Renal cortical epithelial cell (primary cell): ENCODE data around the gene NEO1. TPM values are rescaled to one million over a fixed set of nuclear protein-coding genes. Genes with fewer than 3 reads are reported as not detected.
"Not testable (repeated sequence)": the region's sequence is repeated elsewhere in the genome, so short reads cannot be mapped to it uniquely, and the experiment has no call there.

ENCODE experiments used
- DNase-seq: peaks from one replicate; pipeline ENCODE4 v3.0.0-alpha.2; 2011; ENCODE audit warnings: low read depth
- total RNA-seq: library from RNA; depleted of rRNA; stranded (reverse); fragments of >200 nt; gene quantifications from 2 replicates; pipeline ENCODE4 v1.2.3, GENCODE V29; 2014

NEO1 gene
- total RNA-seq, 1 donor from 2014 or later: 86.8 TPM

DNA sequence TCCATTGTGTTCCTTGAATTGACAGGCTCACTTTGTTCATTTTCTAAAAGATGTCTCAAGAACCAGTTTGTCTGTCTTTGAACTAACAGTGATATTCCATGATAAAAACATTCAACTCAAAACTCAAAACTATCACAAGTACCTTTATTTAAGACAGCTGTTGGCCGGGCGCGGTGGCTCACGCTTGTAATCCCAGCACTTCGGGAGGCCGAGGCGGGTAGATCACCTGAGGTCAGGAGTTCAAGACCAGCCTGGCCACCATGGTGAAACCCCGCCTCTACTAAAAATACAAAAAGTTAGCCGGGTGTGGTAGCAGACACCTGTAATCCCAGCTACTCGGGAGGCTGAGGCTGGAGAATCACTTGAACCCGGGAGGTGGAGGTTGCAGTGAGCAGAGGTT, 248.0 kb downstream of the NEO1 start:
- not testable (repeated sequence) for DNase-seq

DNA sequence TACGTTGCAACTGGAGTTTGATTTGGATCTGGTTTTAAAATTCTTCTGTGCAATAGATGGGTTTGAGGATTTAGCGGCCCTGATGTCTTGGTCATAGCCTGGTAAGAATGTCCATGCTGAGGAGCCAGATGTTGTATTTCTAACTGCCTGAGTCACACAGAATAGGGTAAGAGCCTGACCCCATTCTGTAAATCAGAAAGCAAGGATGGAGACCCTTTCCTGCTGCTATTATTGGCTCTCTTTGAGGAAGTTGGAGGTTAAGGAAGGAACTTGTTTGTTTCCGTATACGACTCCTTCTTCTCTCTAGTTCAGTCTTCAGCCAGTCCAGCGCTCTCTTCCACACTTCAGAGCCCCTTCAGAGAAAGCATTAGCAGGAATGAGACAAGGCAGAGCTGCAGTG, 251.4 kb downstream of the NEO1 start:
- no peak for DNase-seq

DNA sequence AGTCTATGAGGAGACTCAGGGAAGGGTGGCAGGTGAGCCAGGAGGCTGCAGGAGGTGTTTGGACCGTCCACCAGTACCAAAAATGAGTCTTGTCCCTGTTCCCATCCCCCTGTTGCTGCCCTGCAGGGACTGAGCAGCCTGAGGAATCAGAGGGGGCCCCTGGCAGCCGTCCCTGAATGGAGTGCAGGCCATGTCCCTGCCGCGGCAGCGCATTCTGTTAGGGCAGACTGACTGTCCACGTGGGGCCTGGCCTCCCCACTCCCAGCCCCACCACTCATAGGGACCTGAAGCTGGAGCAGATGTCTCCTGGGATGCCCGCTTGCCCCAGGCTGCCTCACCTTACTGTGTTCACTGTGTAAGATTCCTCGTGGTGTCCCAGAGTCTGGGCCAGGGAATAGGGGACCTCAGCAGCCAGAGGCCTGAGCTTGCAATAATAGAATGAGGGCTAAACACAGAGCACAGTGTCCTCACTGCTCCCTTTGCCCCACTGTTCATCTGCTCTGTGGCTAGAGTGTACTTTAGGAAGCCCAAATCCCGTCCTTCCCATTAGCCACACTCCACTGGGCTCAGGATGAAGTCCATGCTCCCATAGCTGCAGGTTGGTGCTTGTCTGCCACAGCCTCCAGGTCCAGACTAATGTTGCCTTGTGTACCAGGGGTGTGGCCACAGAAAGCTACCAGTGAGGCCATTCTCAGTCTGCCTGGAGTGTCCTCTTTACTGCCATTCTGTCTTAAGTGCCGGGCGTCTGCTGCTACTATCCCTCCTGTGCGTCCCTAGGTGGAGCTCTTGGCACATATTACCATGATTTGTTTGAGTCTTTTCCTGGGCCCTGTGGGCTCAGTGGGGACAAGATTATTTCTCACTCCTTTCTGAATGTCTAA, 253.3 kb downstream of the NEO1 start:
- DNase-seq: peak; percentile 61

DNA sequence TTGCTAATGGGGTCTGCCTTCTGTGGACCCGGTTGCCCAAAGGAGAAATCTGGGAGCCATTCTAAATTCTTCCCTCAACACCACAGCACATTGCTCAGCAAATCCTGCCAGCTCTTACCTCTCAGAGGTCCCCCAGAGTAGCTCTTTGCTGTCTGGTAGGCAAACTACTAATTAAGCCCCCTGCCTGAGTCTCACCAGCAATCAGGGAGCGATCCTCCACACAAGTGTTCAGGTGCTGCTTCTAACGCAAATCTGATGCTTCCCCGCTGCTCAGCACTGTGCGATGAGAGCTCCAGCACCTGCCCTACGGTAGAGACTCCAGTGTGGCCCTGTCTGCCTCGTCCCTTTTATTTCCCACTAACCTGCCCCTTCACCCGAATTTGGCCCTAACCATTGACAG, 256.0 kb downstream of the NEO1 start:
- no peak for DNase-seq

DNA sequence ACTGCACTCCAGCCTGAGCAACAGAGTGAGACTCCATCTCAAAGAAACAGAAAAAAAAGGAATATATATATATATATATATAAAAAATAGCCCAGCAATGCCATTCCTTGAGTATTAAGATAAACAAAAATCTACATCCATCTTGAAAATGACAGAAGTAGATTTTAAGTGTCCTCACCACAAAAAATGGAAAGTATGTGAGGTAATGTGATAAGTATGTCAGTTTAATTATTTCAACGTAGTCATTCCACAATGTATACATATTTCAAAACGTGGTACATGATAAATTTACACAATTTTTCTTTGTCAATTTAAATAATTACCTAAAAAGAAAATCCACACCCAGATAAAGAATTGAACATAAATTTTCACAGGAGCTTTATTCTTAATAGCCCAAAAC, 261.6 kb downstream of the NEO1 start:
- DNase-seq: no peak

DNA sequence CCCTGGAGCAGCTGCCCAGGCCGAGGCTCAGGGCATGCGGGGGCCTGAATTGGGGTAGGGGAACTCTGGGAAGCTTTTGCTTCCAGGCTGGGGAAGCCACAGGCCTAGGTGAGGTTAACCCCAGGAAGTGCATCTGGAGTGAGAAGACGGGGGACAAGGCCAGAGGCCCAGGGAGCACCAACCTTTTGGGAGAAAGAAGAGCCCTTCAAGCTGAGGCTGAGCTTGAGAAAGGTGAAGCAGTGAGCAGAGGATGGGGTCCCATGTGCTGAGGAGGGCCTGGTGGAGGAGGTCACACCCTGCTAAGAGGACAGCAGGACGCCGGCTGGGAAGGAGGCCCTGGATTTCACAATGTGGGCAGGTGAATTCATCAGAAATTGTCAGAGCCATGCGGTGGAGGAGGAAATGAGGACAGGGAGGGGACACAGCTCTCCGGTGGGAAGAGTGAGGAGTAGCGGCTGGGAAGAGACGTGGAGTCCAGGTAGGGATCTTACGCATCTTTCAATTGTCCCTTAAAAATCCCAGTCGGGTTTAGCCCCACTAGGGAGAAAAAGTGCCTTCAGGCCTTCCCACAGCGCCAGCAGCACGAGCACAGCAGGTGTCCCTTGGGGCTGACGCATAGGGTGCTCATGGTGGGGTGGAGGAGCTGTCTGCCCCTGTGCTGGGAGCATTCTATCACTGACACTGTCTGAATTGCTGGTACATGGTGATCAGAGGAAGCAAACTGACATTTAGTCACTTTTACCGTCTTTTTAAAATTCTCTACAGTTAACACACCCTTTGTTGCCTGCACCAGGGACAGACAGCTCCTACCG, 265.6 kb downstream of the NEO1 start:
- DNase-seq: no peak

DNA sequence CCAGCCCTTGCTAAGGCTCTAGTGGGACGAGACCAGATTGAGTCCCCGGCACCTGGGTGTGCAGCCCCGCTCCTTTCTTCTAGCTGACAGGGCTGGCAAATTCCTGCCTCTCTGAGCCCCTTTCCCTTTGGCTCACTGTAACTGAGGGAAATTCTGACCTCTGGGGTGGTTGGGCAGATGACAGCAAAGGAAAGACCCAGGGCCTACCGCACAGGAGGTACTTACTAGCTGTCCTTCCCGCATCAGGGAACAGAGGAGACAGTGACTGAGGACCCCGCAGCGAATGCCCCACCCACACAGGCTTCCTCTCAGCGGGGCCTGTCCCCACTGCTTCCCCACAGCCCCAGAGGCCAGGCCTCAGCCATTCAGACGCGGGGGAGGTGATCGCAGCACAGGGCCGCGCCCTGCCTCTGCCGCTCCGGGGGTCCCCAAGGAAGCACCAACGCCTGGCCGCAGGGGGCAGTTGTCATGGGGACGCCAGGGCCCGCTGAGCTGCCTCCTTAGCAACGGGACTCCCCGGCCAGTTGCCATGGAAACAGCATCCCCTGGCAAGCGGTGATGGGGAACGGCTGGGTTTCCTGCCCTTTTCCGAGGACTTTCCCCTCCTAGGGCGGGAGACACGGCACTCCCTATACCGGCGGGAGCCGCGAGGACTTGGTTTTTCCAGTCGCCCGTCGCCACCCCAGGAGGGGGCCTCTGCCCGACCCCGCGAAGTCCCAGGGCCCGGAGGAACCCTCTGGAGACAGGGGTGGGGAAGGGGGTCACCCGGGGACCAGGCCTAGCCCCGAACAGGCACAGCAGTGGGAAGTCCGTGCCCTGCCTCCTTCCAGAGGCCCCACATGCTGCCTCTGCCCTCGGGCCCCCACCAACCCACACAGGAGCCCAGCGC, 266.4 kb downstream of the NEO1 start:
- DNase-seq: no peak

DNA sequence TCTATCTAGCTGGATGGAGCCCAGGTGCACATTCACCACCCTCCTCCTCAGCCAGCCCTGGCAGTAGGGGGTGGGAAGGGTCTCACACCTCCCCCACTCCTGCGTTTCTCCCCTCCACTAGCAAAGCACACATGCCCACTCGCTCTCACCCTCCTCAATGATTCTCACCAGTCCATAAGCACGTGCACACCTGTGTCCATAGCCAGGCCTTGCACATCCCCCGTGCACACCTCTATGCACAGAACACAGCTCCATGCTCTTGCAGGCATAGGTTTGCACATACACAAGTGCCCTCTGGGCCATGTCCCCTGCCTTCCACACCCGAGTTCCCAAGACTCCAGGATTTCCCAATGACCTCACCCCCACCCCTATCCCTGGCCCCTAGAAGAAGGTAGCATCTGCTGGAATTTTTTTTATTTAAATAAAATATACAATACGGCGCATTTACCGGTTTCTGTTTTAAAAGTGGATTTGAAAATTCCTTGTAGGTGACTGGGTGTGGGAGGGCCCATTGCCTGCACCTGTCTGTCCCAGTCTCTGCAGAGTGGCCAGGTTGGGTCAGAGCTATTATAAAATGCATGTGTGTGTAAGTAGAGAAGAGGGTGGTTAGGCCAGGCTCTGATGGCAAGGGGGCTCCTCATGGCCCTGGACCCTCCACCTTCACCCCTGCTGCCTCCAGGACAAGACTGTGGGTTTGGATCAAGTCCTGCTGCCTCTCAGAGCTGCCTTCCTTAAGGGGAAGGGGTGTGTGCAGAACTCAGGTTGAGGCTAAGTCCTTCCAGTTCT, 267.4 kb downstream of the NEO1 start:
- DNase-seq: no peak

DNA sequence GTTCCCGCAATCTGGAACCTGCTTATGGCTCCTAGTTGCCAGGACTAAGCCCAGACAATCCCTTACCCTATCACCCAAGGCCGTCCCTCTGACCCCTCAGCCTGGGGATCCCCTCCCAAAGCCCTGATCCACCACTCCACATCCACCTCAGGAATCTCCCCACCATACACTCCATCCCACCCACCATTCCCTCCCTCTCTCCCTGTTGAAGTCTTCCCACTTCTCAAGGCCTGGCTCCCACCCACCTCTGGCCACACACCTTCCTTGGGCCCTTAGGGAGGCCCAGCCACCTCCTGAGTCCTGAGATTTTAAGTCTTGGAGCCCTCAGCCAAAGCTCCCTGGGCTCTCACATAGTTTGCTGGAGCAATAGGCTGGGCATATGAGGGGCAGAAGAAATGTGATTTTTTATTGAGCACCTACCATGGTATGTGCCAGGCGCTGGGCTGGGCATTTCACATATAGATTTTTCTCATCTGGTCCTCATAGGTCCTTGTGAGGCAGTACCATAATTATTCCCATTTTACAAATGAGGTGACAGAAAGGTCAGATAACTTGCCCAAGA, 268.4 kb downstream of the NEO1 start:
- no peak for DNase-seq

DNA sequence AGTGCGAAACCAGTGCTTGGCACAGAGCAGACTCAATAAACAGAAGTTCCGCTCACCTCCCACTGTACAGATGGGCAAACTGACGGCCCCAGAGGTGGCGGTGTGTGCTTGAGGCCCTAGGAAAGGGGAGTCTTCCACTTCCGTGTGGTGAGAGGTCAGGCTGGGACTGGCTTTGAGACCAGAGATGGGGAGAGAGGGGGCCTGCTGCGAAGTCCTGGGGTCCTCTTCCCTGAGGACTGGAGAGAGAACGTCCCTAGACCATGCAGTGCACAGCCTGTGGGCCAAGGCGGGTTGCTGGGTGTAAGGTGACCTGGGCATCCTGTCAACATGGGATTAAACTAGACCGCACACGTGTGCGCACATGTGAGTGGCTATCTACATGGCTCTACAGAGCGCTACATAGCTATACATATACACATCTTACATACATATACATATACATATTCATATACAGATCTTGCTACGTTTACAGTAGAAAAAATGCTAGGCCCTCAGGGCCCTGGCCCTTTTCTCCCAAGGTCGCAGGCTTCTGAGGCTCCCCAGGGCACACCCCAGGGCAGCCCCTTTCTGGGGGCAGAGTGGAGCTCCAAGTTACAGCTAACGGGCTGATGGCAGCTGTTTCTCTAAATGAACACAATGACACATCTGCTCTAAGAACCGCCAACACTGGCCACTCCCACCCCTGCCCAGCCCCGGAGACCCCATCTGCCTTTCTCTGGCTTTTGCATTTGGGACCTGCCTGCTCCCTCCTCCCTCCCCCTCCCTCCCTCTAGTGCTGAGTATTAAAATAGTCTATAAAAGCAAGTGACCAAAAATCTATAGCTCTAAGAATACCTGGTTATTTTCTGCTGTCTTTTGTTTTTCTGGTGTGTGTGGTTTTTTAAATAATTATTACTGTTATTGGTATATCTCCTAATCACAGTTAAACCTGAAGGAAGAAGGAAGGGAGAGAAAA, 269.5 kb downstream of the NEO1 start:
- DNase-seq: no peak

DNA sequence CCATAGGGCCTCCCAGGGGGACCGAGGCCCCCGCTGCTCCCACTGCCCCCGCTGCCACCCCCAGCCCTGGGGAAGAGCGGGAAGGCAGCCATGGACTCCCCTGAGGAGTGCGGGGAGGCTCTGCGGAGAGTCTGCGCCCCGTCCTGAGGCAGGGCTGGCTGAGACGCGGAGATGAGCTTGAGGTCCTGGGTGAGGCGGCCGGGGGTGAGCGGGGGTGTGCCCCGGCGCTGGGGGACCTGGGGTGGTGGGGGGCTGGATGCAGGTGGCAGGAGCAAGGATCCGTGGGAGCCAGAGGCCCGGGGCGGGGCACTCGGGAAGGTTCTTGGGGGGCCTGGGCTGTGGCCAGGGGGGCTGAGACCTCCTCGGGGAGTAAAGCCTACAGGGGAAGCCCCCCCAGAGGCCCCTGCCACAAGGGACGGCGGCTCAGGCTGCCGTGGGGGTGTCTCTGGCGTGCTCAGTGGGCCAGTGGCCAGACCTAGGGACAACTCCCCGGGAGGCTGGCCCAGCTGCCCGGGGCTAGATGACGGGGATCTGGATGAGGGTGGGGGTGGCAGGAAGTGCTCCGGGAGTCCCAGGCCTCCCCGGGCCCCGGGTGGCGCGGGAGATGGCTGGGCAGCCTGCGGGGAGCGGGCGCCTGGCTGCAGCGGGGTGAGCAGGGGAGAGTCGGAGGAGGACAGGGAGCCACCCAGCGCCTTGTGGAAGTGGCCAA, 270.6 kb downstream of the NEO1 start:
- no peak for DNase-seq

DNA sequence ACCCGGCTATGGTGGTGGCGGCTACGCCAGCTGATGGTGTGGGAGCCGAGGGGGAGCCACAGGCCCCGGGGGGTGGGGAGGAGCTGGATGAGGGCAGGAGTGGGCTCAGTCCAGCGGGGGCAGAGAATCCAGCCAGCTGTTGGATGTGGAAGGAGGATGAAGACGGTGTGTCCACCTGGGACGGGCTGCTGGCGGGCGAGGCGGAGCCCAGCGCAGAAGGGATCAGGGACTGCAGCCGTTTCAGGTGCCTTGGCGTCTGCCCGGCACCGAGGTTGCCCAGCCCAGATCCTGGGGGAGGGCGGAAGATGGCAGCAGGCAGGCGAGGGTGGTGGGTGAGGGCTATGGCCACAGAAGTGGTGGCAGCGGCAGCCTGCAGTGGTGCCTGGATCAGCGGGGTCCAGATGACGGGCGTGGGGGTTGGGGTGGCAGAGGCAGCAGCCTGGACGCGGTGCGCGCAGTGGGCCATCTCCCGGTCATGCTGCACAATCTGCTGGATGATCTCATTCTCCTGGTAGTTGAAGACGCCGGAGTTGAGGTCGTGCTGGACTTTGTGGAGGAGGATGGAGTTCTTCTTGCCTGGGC, 271.2 kb downstream of the NEO1 start:
- no peak for DNase-seq

DNA sequence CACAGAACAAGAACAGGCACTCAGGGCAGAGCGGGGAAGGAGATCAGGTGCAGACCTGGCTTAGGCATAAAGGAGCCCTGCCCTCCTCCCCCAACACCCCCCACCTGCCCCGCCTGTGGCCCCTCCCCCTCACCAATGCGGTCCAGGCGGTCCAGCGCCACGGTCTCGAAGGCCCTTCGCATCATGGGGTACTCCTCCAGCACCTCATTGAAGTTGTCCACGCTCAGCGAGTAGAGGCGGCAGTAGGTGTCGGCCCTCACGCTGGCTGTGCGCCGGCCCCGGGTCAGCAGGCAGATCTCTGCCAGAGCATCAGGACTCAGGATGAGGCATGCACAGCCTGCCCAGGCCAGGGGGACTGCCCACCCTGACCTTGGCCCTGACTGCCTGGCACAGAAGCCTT, 271.7 kb downstream of the NEO1 start:
- DNase-seq: no peak

DNA sequence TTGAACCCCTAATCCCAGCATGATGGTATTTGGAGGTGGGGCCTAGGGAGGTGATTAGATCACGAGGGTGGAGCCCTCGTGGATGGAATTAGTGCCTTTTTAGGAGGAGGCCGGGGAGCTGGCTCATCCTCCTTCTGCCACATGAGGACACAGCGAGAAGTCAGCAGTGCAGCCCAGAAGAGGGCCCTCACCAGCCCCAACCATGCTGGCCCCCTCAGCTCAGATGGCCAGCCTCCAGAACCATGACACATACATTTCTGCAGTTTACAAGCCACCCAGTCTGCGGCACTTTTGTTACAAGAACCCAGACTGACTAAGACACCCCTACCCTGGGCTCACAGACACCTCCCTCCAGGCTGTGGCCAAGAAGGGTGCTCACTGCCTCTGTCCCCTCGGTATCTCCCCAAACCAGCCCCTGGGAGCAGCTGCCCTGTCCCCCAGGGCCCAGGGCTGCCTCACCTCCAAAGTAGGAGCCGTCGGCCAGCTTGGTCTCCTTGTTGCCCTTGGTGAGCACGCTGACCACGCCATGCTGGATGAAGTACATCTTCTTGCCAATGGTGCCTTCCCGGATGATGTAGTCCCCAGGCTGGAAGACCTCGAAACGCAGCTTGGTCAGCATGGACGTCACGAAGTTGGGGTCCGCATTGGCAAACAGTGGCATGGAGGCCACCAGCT, 272.4 kb downstream of the NEO1 start:
- no peak for DNase-seq

DNA sequence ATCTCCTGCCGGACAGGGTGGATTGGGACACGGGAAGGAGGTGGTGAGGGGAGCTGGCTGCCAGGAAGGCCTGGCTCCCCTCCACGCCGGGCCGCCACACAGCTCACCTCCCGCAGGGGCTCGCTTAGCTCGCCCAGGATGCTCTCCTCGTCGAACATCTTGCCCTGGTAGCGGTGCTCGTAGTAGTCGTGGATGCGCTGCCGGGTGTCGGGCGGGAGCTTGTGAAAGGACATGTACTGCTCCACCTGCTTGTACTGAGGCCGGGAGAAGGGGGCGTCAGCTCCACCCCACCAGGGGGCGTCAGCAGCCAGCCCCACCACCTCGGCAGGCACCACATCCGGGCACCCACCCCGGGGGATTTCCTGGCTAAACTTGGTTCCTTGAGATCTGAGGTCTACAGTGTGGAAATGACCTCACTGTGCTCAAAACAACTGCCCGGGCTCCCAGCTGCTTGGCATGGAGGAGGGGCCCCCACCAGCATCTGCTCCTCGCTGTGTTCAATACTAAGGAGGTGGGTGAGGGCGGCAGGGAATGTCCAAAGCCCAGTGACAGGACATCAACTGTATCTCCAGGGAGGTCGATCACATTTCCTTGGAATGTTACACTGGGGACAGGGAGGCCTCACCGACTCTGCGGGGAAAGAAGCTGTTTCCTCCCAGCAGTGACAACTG, 273.1 kb downstream of the NEO1 start:
- DNase-seq: no peak

DNA sequence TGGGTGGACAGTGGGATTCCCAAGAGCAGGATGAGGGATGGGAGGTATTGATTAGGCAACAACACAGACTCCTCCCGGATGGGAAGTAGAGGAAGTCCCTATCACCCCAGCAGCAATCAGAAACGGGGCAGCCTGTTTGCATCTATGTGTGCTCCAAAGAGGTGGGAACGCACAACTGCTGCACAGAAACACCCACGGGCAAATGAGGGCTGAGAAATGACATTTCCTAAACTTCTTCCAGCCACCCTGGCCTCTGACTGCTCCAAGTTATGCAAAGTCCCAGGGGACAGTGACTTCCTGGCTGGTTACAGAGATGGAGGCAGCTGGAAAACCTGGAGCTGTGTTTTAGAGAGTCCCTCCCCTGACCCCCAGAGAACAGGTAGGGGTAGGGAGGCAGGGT, 273.9 kb downstream of the NEO1 start:
- no peak for DNase-seq

DNA sequence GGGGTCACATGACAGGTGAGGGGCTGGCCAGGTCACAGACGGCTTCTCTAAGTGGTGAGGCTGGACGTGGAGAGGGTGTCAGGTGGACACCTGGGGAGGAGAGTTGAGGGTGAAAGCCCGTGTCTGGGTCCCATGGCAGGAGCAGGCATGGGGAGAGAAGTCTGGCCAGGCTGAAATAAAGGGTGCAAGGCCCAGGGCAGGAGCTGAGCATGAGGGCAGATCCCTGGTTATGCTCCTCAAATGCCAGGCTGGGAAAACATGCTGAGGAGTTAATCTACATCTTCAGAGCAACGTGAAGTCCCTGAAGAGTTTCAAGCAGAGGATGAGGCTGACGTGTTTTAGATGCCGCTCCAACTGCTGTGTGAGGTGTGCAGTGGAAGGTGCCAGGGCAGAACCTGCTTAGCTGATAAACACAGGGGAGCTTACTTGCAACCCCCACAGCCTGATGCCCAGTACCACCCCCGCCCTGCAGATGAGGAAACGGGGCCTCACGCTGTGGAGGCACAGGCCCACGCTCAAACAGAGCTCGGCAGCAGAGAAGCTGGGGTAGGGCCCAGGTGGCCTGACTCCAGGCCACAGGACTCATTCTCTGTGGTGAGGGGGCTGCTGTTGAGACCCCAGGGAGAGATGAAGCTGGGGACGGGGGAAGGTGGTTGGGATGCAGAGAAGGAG, 276.0 kb downstream of the NEO1 start:
- DNase-seq: no peak
